Measurements from ENCODE around the gene PPP6R3.

- TF ChIP-seq CTCF (IDR thresholded peaks at IDR 0.05) (no peak), POLR2A (IDR thresholded peaks at IDR 0.05) (no peak)
Measured at GRCh38 chr11:68445531-68446035, 15.0 kb upstream of the PPP6R3 start.

Data from uterus (tissue), 2 donors.